ENCODE data around the gene CDC34.

The CDC34 gene

GRCh38 chr19:494171-495080, 37.1 kb upstream of the CDC34 start:
- peaks cover 10% of the 10 kb centered on the region for H3K4me1 Mint-ChIP-seq
- H3K27ac Mint-ChIP-seq, result no peak overlapping the region
- no peaks in the 10 kb centered on the region for H3K36me3 Mint-ChIP-seq (ENCODE audit: low read depth)

GRCh38 chr19:495081-495401, 36.5 kb upstream of the CDC34 start:
- peaks cover 26% of the 10 kb centered on the region for H3K27me3 Mint-ChIP-seq
- H3K9me3 Mint-ChIP-seq, result no peaks in the 10 kb centered on the region
- peaks cover 10% of the 10 kb centered on the region for H3K4me1 Mint-ChIP-seq
- no peak overlapping the region for H3K4me3 Mint-ChIP-seq
- H3K36me3 Mint-ChIP-seq (ENCODE audit: low read depth), result no peaks in the 10 kb centered on the region
- DNase-seq (no peak), ATAC-seq (no peak)
- H3K27ac Mint-ChIP-seq, result no peak overlapping the region

More at GRCh38 chr19:494171-495080, 37.1 kb upstream of the CDC34 start:
- DNase-seq (no peak), ATAC-seq (no peak)
- Mint-ChIP-seq H3K27me3 (peaks cover 24% of the 10 kb centered on the region), H3K4me3 (no peak overlapping the region), H3K9me3 (no peaks in the 10 kb centered on the region)

DNA sequence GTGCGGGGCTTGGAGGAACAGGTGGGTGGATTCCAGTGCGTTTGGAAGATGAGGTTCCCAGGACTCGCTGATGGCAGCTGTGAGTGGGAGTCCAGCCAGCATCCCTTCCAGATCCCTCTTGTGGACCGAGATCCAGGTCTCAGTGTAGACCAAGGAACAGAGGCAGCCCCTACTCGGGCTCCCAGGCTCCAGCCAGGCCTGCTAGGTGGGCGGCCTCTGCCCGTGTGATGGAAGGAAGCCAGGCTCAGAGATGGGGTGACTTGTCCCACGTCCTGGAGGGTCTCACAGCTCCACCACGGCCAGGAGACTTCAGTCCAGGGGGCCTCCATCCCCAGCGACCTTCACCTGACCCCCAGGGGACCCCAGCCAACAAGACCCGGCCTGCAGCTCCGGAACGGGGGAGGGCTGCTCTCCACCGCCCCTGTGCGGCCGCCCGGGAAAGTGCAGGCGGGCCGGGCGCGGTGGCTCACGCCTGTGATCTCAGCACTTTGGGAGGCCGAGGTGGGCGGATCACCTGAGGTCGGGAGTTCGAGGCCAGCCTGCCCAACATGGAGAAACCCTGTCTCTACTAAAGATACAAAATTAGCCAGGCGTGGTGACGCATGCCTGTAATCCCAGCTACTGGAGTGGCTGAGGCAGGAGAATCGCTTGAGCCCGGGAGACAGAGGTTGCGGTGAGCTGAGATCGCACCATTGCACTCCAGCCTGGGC, 36.0 kb upstream of the CDC34 start:
- no peaks in the 10 kb centered on the region for H3K36me3 Mint-ChIP-seq (ENCODE audit: low read depth)

GRCh38 chr19:496112-496665, 35.4 kb upstream of the CDC34 start, which contains the start of gene MADCAM1:
MADCAM1 (plus strand) TSS chr19:496486; CDS start chr19:496500, 14 bp downstream.
- DNase-seq (no peak), ATAC-seq (no peak)
- peaks cover 6% of the 10 kb centered on the region for H3K4me1 Mint-ChIP-seq
- H3K36me3 Mint-ChIP-seq (ENCODE audit: low read depth), result no peaks in the 10 kb centered on the region
- no peak within 1 kb of the TSS for H3K4me3 Mint-ChIP-seq
- H3K9me3 Mint-ChIP-seq, result no peaks in the 10 kb centered on the region
- H3K27me3 Mint-ChIP-seq, result peaks cover 26% of the 10 kb centered on the region
- no peak within 1 kb of the TSS for H3K27ac Mint-ChIP-seq

More for the DNA sequence above, 36.0 kb upstream of the CDC34 start:
- Mint-ChIP-seq H3K9me3 (no peaks in the 10 kb centered on the region), H3K27ac (no peak overlapping the region), H3K27me3 (peaks cover 26% of the 10 kb centered on the region), H3K4me1 (peaks cover 6% of the 10 kb centered on the region), H3K4me3 (no peak overlapping the region)
- ATAC-seq (no peak), DNase-seq (peak; percentile 71)

- H3K27ac Mint-ChIP-seq, result no peak overlapping the region
- no peak for ATAC-seq
- no peak overlapping the region for H3K4me3 Mint-ChIP-seq
- H3K9me3 Mint-ChIP-seq, result no peaks in the 10 kb centered on the region
- H3K4me1 Mint-ChIP-seq, result peaks cover 6% of the 10 kb centered on the region
- no peaks in the 10 kb centered on the region for H3K36me3 Mint-ChIP-seq (ENCODE audit: low read depth)
- no peak for DNase-seq
- H3K27me3 Mint-ChIP-seq, result peaks cover 26% of the 10 kb centered on the region
Measured at GRCh38 chr19:496986-497385, 34.6 kb upstream of the CDC34 start.

- Mint-ChIP-seq H3K27me3 (peaks cover 26% of the 10 kb centered on the region), H3K4me3 (no peak overlapping the region), H3K36me3 (ENCODE audit: low read depth) (no peaks in the 10 kb centered on the region), H3K4me1 (peaks cover 7% of the 10 kb centered on the region), H3K9me3 (no peaks in the 10 kb centered on the region), H3K27ac (no peak overlapping the region)
- DNase-seq (no peak), ATAC-seq (no peak)
Measured at GRCh38 chr19:497491-497868, 34.1 kb upstream of the CDC34 start.

- H3K9me3 Mint-ChIP-seq, result no peaks in the 10 kb centered on the region
- ATAC-seq, result peak; percentile 12
- peaks cover 12% of the 10 kb centered on the region for H3K4me1 Mint-ChIP-seq
- DNase-seq, result no peak
- no peak overlapping the region for H3K27ac Mint-ChIP-seq
- peaks cover 26% of the 10 kb centered on the region for H3K27me3 Mint-ChIP-seq
- H3K36me3 Mint-ChIP-seq (ENCODE audit: low read depth), result no peaks in the 10 kb centered on the region
- no peak overlapping the region for H3K4me3 Mint-ChIP-seq
Measured at GRCh38 chr19:497869-498510, 33.6 kb upstream of the CDC34 start.

DNA sequence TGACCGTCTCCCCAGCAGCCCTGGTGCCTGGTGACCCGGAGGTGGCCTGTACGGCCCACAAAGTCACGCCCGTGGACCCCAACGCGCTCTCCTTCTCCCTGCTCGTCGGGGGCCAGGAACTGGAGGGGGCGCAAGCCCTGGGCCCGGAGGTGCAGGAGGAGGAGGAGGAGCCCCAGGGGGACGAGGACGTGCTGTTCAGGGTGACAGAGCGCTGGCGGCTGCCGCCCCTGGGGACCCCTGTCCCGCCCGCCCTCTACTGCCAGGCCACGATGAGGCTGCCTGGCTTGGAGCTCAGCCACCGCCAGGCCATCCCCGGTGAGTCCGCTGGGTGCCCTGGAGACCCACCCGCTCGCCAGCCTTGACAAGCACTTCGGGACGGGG, 33.1 kb upstream of the CDC34 start:
- H3K9me3 Mint-ChIP-seq, result no peaks in the 10 kb centered on the region

GRCh38 chr19:498977-499623, 32.5 kb upstream of the CDC34 start:
- Mint-ChIP-seq H3K9me3 (no peaks in the 10 kb centered on the region), H3K4me1 (peaks cover 10% of the 10 kb centered on the region), H3K36me3 (ENCODE audit: low read depth) (no peaks in the 10 kb centered on the region), H3K27ac (no peak overlapping the region), H3K4me3 (no peak overlapping the region), H3K27me3 (peaks cover 26% of the 10 kb centered on the region)
- no peak for ATAC-seq
- no peak for DNase-seq

More for the DNA sequence above, 33.1 kb upstream of the CDC34 start:
- Mint-ChIP-seq H3K27ac (no peak overlapping the region), H3K36me3 (ENCODE audit: low read depth) (no peaks in the 10 kb centered on the region), H3K4me1 (peaks cover 12% of the 10 kb centered on the region), H3K27me3 (peaks cover 26% of the 10 kb centered on the region), H3K4me3 (no peak overlapping the region)
- no peak for DNase-seq
- ATAC-seq, result no peak

DNA sequence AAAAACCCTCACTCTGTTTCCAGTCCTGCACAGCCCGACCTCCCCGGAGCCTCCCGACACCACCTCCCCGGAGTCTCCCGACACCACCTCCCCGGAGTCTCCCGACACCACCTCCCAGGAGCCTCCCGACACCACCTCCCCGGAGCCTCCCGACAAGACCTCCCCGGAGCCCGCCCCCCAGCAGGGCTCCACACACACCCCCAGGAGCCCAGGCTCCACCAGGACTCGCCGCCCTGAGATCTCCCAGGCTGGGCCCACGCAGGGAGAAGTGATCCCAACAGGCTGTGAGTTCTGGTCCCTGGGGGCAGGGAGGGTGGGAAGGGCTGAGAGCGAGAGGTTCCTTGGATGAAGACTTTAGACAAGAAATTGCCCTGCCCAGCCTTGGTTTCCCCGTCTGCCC, 29.9 kb upstream of the CDC34 start:
- peaks cover 15% of the 10 kb centered on the region for H3K4me1 Mint-ChIP-seq
- ATAC-seq, result no peak
- no peak overlapping the region for H3K4me3 Mint-ChIP-seq

DNA sequence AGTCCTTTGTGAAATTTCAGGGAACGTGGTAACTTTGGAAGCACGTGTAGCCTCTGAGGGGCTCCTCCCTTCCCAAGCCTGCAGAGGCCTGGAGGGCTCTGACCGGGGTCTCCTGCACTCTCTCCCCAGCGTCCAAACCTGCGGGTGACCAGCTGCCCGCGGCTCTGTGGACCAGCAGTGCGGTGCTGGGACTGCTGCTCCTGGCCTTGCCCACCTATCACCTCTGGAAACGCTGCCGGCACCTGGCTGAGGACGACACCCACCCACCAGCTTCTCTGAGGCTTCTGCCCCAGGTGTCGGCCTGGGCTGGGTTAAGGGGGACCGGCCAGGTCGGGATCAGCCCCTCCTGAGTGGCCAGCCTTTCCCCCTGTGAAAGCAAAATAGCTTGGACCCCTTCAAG, 26.9 kb upstream of the CDC34 start:
- Mint-ChIP-seq H3K36me3 (ENCODE audit: low read depth) (no peaks in the 10 kb centered on the region), H3K9me3 (no peaks in the 10 kb centered on the region), H3K27ac (no peak overlapping the region), H3K4me3 (no peak overlapping the region), H3K4me1 (peaks cover 31% of the 10 kb centered on the region), H3K27me3 (no peaks in the 10 kb centered on the region)
- no peak for ATAC-seq
- DNase-seq, result no peak

More for the DNA sequence above, 29.9 kb upstream of the CDC34 start:
- no peaks in the 10 kb centered on the region for H3K9me3 Mint-ChIP-seq
- peaks cover 15% of the 10 kb centered on the region for H3K27me3 Mint-ChIP-seq
- H3K27ac Mint-ChIP-seq, result no peak overlapping the region
- no peaks in the 10 kb centered on the region for H3K36me3 Mint-ChIP-seq (ENCODE audit: low read depth)
- no peak for DNase-seq

- H3K4me3 Mint-ChIP-seq, result peak overlapping the region; percentile 90
- peak overlapping the region; percentile 100 for H3K27ac Mint-ChIP-seq
- peak; percentile 66 for ATAC-seq
- no peaks in the 10 kb centered on the region for H3K9me3 Mint-ChIP-seq
- H3K36me3 Mint-ChIP-seq (ENCODE audit: low read depth), result peaks cover 2% of the 10 kb centered on the region
- DNase-seq, result peak; percentile 94
- no peaks in the 10 kb centered on the region for H3K27me3 Mint-ChIP-seq
- peaks cover 48% of the 10 kb centered on the region for H3K4me1 Mint-ChIP-seq
Measured at GRCh38 chr19:506404-507285, 24.9 kb upstream of the CDC34 start.
